A549 (cell line): ENCODE measurements around the gene TDP1. TPM values are rescaled to one million over a fixed set of nuclear protein-coding genes. Genes with fewer than 3 reads are reported as not detected.

Experiments
- ATAC-seq, 2 experiments: fragments of 200-7000 bp in 1 of 2; fragments of >200 bp in 1 of 2; cut with Nextera tagmentation in 1 of 2; cut with Tn5 transposase in 1 of 2; 3 replicates each; pipeline versions ENCODE4 v1.8.0 to v1.9.1; 2018 to 2020; ENCODE audit warnings: mild to moderate bottlenecking in 1 of 2, moderate library complexity in 1 of 2
- CTCF ChIA-PET: fragments of 300-600 bp; sonication (Branson Sonifier 250); formaldehyde crosslinking; extraction: SDS; loops from one replicate; lab custom pipeline; 2021; ENCODE audit warnings: antibody characterized with exemption, inconsistent platforms; lab: Yijun Ruan, JAX
- POLR2A ChIA-PET: fragments of 350-600 bp; formaldehyde crosslinking; extraction: SDS; loops from one replicate; lab custom pipeline; 2021; ENCODE audit warnings: antibody characterized with exemption, inconsistent platforms; lab: Yijun Ruan, JAX
- DNase-seq, 2 experiments: peaks; one replicate each; pipeline versions ENCODE4 v3.0.0 to v3.0.0-alpha.2; 2011 to 2016; ENCODE audit warnings: low read depth in 1 of 2, low spot score in 1 of 2
- FAIRE-seq: peaks from 2 replicates; lab custom pipeline; 2011; peaks lifted over from hg19 to GRCh38; lab: Jason Lieb, UNC
- H3K27ac ChIP-seq, 2 experiments: fragments of >200 bp; sonication (Bioruptor Twin); formaldehyde crosslinking; 3 replicates each; pipeline ENCODE4 v1.5.1; 2016 to 2017
- H3K4me1 ChIP-seq: fragments of >200 bp; sonication (Bioruptor Twin); formaldehyde crosslinking; 3 replicates; pipeline ENCODE4 v1.6.1; 2016
- H3K4me2 ChIP-seq: fragments of >200 bp; sonication (Bioruptor Twin); formaldehyde crosslinking; 3 replicates; pipeline ENCODE4 v1.6.1; 2016
- H3K4me3 ChIP-seq: fragments of >200 bp; sonication (Bioruptor Twin); formaldehyde crosslinking; 3 replicates; pipeline ENCODE4 v1.5.1; 2016
- H3K9me3 ChIP-seq: fragments of >200 bp; sonication (Bioruptor Twin); formaldehyde crosslinking; 3 replicates; pipeline ENCODE4 v1.6.1; 2016
- ATOH8 ChIP-seq: fragments of 250-450 bp; sonication (Bioruptor Pico); IDR thresholded peaks from 2 replicates; pipeline ENCODE4 v1.5.0; 2020; ENCODE audit warnings: low read depth, mild to moderate bottlenecking, moderate library complexity
- CBX2 ChIP-seq: fragments of 200-600 bp; sonication (generic); IDR thresholded peaks from 2 replicates; pipeline ENCODE4 v1.6.1; 2016; ENCODE audit warnings: low read depth, mild to moderate bottlenecking, borderline replicate concordance
- CBX8 ChIP-seq: fragments of 200-600 bp; sonication (generic); IDR thresholded peaks from 2 replicates; pipeline ENCODE4 v1.6.1; 2016
- CEBPB ChIP-seq, 2 experiments: fragments of >200 bp in 1 of 2; sonication (Bioruptor Twin) in 1 of 2; formaldehyde crosslinking in 1 of 2; IDR thresholded peaks; 2 replicates each; pipeline ENCODE4 v1.6.1; 2012 to 2016
- CHD2 ChIP-seq: fragments of 150-350 bp; IDR thresholded peaks from 2 replicates; pipeline ENCODE4 v1.6.1; 2014; ENCODE audit warnings: low read length; ENCODE audit not compliant: partially characterized antibody
- EHF ChIP-seq: fragments of 250-450 bp; sonication (Bioruptor Pico); IDR thresholded peaks from 2 replicates; pipeline ENCODE4 v1.5.0; 2020; ENCODE audit warnings: mild to moderate bottlenecking
- EHMT2 ChIP-seq: fragments of 200-600 bp; sonication (generic); IDR thresholded peaks from 2 replicates; pipeline ENCODE4 v1.6.1; 2016; ENCODE audit warnings: antibody characterized with exemption, low read depth, mild to moderate bottlenecking, moderate library complexity
- HDAC2 ChIP-seq: fragments of 200-600 bp; sonication (generic); IDR thresholded peaks from 2 replicates; pipeline ENCODE4 v1.6.1; 2016
- HES2 ChIP-seq: fragments of >200 bp; sonication (Bioruptor Twin); formaldehyde crosslinking; IDR thresholded peaks from 2 replicates; pipeline ENCODE4 v1.6.1; 2016
- HOXB13 ChIP-seq: fragments of 250-450 bp; sonication (Bioruptor Pico); IDR thresholded peaks from 2 replicates; pipeline ENCODE4 v1.5.0; 2020; ENCODE audit warnings: low read depth, mild to moderate bottlenecking, moderate library complexity
- JUN ChIP-seq, 2 experiments: fragments of >200 bp; sonication (Bioruptor Twin); formaldehyde crosslinking; IDR thresholded peaks; 2 replicates in 1 of 2; 3 replicates in 1 of 2; pipeline ENCODE4 v1.6.1; 2016 to 2017
- KDM5A ChIP-seq: fragments of 200-600 bp; sonication (generic); IDR thresholded peaks from 2 replicates; pipeline ENCODE4 v1.6.1; 2016; ENCODE audit warnings: antibody characterized with exemption, mild to moderate bottlenecking
- MAFK ChIP-seq: fragments of 450-650 bp; IDR thresholded peaks from 2 replicates; pipeline ENCODE4 v1.6.1; 2014; ENCODE audit not compliant: partially characterized antibody
- MAZ ChIP-seq: fragments of 150-350 bp; IDR thresholded peaks from 2 replicates; pipeline ENCODE4 v1.6.1; 2014; ENCODE audit warnings: antibody characterized with exemption, low read depth, low read length, borderline replicate concordance
- MYC ChIP-seq: IDR thresholded peaks from 2 replicates; pipeline ENCODE4 v1.6.1; 2012; ENCODE audit warnings: mild to moderate bottlenecking, inconsistent platforms, low read length, improper control_type of control experiment, borderline replicate concordance
- NR3C1 ChIP-seq: fragments of >200 bp; sonication (Bioruptor Twin); formaldehyde crosslinking; IDR thresholded peaks from 3 replicates; pipeline ENCODE4 v1.6.1; 2017
- POLR2A ChIP-seq: IDR thresholded peaks from 2 replicates; pipeline ENCODE4 v1.6.1; 2012; ENCODE audit warnings: mild to moderate bottlenecking, low read length
- POLR2AphosphoS2 ChIP-seq: conservative IDR thresholded peaks from 2 replicates; pipeline ENCODE4 v1.6.1; 2012; ENCODE audit warnings: low read length, improper control_type of control experiment, inconsistent platforms
- RAD21 ChIP-seq, 2 experiments: fragments of >200 bp in 1 of 2; sonication (Bioruptor Twin) in 1 of 2; formaldehyde crosslinking in 1 of 2; IDR thresholded peaks in 1 of 2; conservative IDR thresholded peaks in 1 of 2; 2 replicates in 1 of 2; 3 replicates in 1 of 2; pipeline ENCODE4 v1.6.1; 2012 to 2018; ENCODE audit warnings: inconsistent platforms in 1 of 2
- RFX5 ChIP-seq: fragments of 450-650 bp; IDR thresholded peaks from 2 replicates; pipeline ENCODE4 v1.7.1; 2014; ENCODE audit warnings: antibody characterized with exemption, mild to moderate bottlenecking, moderate library complexity
- SREBF2 ChIP-seq: fragments of 450-650 bp; IDR thresholded peaks from 2 replicates; pipeline ENCODE4 v1.6.1; 2014; ENCODE audit warnings: mild to moderate bottlenecking, moderate library complexity
- TFCP2L1 ChIP-seq: fragments of 250-450 bp; sonication (Bioruptor Pico); IDR thresholded peaks from 2 replicates; pipeline ENCODE4 v1.5.0; 2021; ENCODE audit warnings: mild to moderate bottlenecking
- WGBS: methylation state at CpG from one replicate; pipeline ENCODE4 v1.1.6; 2017; ENCODE audit errors: missing lambda C conversion rate; 5-methylcytosine and 5-hydroxymethylcytosine counted together
- polyA plus RNA-seq, 4 experiments: library from polyadenylated mRNA; depleted of rRNA in 3 of 4; stranded (reverse); fragments of >200 nt; fragmentation: RNase III in 1 of 4; extraction: RNeasy Plus Mini Kit Qiagen cat#74134 plus additional on column Dnase treatment in 1 of 4; gene quantifications; 2 replicates in 3 of 4; 3 replicates in 1 of 4; pipeline ENCODE4 v1.2.3, GENCODE V29; 2011 to 2017
- TF ChIP-seq, protein P1 (sequence below): IDR thresholded peaks from 2 replicates; pipeline ENCODE4 v1.6.1; 2012
- TF ChIP-seq, protein P2 (sequence below): fragments of >200 bp; sonication (Bioruptor Twin); formaldehyde crosslinking; IDR thresholded peaks from 3 replicates; pipeline ENCODE4 v1.6.1; 2016
- TF ChIP-seq, protein P3 (sequence below): fragments of 450-650 bp; IDR thresholded peaks from 2 replicates; pipeline ENCODE4 v1.6.1; 2014; ENCODE audit warnings: antibody characterized with exemption

Gene TDP1
- polyA plus RNA-seq, 2 of the 4 experiments (the other 2 are of a cell fraction), result 15.2 to 21.6 TPM

- Histone ChIP-seq H3K4me3 (no peak overlapping the region), H3K4me2 (no peak overlapping the region), H3K4me1 (peaks cover 31% of the 10 kb centered on the region), H3K27ac (peak overlapping the region in 1 of 2 experiments; percentile 78; a peak in 2 of 6 replicates), H3K9me3 (no peaks in the 10 kb centered on the region)
- 90% methylated on average over 9 of the region's 9 CpGs for WGBS
- TF ChIP-seq CBX2, result no peak
- TF ChIP-seq JUN (IDR thresholded peaks at IDR 0.05), result no peak
- TF ChIP-seq ATOH8, result no peak
- no peak for TF ChIP-seq CBX8
- no peak for TF ChIP-seq HDAC2
- TF ChIP-seq SREBF2, result no peak
- no peak for TF ChIP-seq CEBPB (IDR thresholded peaks at IDR 0.05)
- no peak for TF ChIP-seq EHF (CRISPR knock-in tag)
- no peak for TF ChIP-seq RFX5
- no peak for TF ChIP-seq MAFK
- TF ChIP-seq CHD2, result no peak
- no peak for TF ChIP-seq POLR2A
- TF ChIP-seq MAZ, result no peak
- no peak for TF ChIP-seq KDM5A
- TF ChIP-seq, protein P1, sequence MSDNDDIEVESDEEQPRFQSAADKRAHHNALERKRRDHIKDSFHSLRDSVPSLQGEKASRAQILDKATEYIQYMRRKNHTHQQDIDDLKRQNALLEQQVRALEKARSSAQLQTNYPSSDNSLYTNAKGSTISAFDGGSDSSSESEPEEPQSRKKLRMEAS, result no peak
- TF ChIP-seq MYC, result no peak
- no peak for DNase-seq
- ATAC-seq, result no peak
- no peak for FAIRE-seq
- ChIA-PET POLR2A (no interaction called here), CTCF (interaction anchor here (1.0 kb wide), 1 partner anchor 871 kb away, joined by 3 read pairs; no protein-coding TSS in a partner anchor)
Measured at GRCh38 chr14:89909586-89909985, 46.1 kb upstream of the TDP1 start.

- Histone ChIP-seq H3K4me2 (peak overlapping the region; percentile 67), H3K4me1 (peaks cover 35% of the 10 kb centered on the region), H3K27ac (peak overlapping the region; percentile 59 to 78; a peak in 5 of 6 replicates), H3K4me3 (0 out of 3 replicates have a peak overlapping the region, but pooled peaks have one; percentile 4)
- POLR2A ChIA-PET, result no interaction called here
- FAIRE-seq (no peak), DNase-seq (peak in 1 of 2 experiments; percentile 42)
- TF ChIP-seq EHMT2 (no peak), HES2 (no peak), NR3C1 (no peak), RAD21 (conservative IDR thresholded peaks at IDR 0.05 in 1 of 2, IDR thresholded peaks at IDR 0.05 in 1 of 2) (no peak), TFCP2L1 (no peak), RFX5 (no peak), MYC (no peak), POLR2AphosphoS2 (no peak), HOXB13 (no peak)
- TF ChIP-seq, protein P2, sequence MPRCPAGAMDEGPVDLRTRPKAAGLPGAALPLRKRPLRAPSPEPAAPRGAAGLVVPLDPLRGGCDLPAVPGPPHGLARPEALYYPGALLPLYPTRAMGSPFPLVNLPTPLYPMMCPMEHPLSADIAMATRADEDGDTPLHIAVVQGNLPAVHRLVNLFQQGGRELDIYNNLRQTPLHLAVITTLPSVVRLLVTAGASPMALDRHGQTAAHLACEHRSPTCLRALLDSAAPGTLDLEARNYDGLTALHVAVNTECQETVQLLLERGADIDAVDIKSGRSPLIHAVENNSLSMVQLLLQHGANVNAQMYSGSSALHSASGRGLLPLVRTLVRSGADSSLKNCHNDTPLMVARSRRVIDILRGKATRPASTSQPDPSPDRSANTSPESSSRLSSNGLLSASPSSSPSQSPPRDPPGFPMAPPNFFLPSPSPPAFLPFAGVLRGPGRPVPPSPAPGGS, result no peak
- TF ChIP-seq, protein P3, sequence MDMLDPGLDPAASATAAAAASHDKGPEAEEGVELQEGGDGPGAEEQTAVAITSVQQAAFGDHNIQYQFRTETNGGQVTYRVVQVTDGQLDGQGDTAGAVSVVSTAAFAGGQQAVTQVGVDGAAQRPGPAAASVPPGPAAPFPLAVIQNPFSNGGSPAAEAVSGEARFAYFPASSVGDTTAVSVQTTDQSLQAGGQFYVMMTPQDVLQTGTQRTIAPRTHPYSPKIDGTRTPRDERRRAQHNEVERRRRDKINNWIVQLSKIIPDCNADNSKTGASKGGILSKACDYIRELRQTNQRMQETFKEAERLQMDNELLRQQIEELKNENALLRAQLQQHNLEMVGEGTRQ, result no peak
- TF ChIP-seq, all 56 proteins: peak for 0
- no peak; a peak in 1 of 6 replicates for ATAC-seq
- CTCF ChIA-PET, result interaction anchor here (0.8 to 1.3 kb wide), 6 partner anchors 11 to 883 kb away, joined by 3 to 6 read pairs (median 3); no protein-coding TSS in a partner anchor
- WGBS, result 12% methylated on average over 5 of the region's 5 CpGs
- H3K9me3 ChIP-seq, result no peaks in the 10 kb centered on the region
Measured at GRCh38 chr14:89910691-89911009, 45.1 kb upstream of the TDP1 start.
